Measurements from ENCODE around the gene TNIP1.
A peak's percentile ranks its signal among the peaks of the same experiment; 100 is the strongest.

GRCh38 chr5:151126199-151126645 is 45.4 kb upstream of the TNIP1 start:
- TF ChIP-seq CTCF (IDR thresholded peaks at IDR 0.05; ENCODE audit: low read depth, low read length, poor library complexity, severe bottlenecking) (peak; percentile 92), EZH2phosphoT487 (IDR thresholded peaks at IDR 0.05; ENCODE audit: borderline replicate concordance, low read length) (no peak)

All from DOHH2 (cell line).